Esophagus squamous epithelium (tissue), 5 donors: Measurements from ENCODE around the gene ZYX. TPM values are rescaled to one million over a fixed set of nuclear protein-coding genes. Genes with fewer than 3 reads are reported as not detected.

Experiments used
- DNase-seq: peaks from one replicate; lab custom pipeline; 2025; lab: John Stamatoyannopoulos, UW
- H3K27ac ChIP-seq, 4 donors: fragments of 200-600 bp; sonication (generic); one replicate each; pipeline ENCODE4 v1.5.1; 2016 to 2019; ENCODE audit warnings: mild to moderate bottlenecking in 1 of 4
- H3K27me3 ChIP-seq, 4 donors: fragments of 200-600 bp; sonication (generic); 1 replicate in 3 of 4; 2 replicates in 1 of 4; pipeline versions ENCODE4 v1.5.1 to v1.6.0; 2017 to 2021; ENCODE audit warnings: antibody characterized with exemption in 1 of 4
- H3K36me3 ChIP-seq, 3 donors: fragments of 200-600 bp; sonication (generic); one replicate each; pipeline ENCODE4 v1.5.1; 2016 to 2019
- H3K4me1 ChIP-seq, 3 donors: fragments of 200-600 bp; sonication (generic); one replicate each; pipeline ENCODE4 v1.5.1; 2017 to 2019
- H3K4me3 ChIP-seq, 4 donors: fragments of 200-600 bp; sonication (generic); 1 replicate in 3 of 4; 2 replicates in 1 of 4; pipeline ENCODE4 v1.5.1; 2016 to 2019; ENCODE audit warnings: mild to moderate bottlenecking in 2 of 4, moderate library complexity in 1 of 4
- H3K9me3 ChIP-seq, 3 donors: fragments of 200-600 bp; sonication (generic); one replicate each; pipeline ENCODE4 v1.5.1; 2016 to 2019
- POLR2A ChIP-seq, 4 donors: fragments of 450-650 bp; IDR thresholded peaks; one replicate each; pipeline ENCODE4 v1.6.1; 2017; ENCODE audit warnings: antibody characterized with exemption in 4 of 4, mild to moderate bottlenecking in 4 of 4, moderate library complexity in 3 of 4
- WGBS, 2 donors: methylation state at CpG; one replicate each; pipeline ENCODE4 v1.1.5; 2018; 5-methylcytosine and 5-hydroxymethylcytosine counted together
- intact Hi-C: fragments of 100-400 bp; cut with DNase I; formaldehyde crosslinking; loops from one replicate; pipeline ENCODE4 v1.15.0; 2022
- total RNA-seq, 4 donors: library from RNA; depleted of rRNA; stranded (reverse); fragments of >200 nt; gene quantifications; one replicate each; pipeline ENCODE4 v1.1.0, GENCODE V29; 2016
- TF ChIP-seq, protein P1 (sequence below), 6 experiments: fragments of 450-650 bp in 4 of 6; fragments of 200-600 bp in 2 of 6; sonication (generic) in 2 of 6; IDR thresholded peaks; one replicate each; pipeline ENCODE4 v1.5.1; 2016 to 2019; ENCODE audit warnings: antibody characterized with exemption in 6 of 6, mild to moderate bottlenecking in 4 of 6, moderate library complexity in 4 of 6
- donor health status: DM: yes; HTN: yes; CAD: no.

Gene ZYX
- total RNA-seq, 4 donors from 2014 or later, result 40.2 to 78.8 (median 68.6) TPM

DNA sequence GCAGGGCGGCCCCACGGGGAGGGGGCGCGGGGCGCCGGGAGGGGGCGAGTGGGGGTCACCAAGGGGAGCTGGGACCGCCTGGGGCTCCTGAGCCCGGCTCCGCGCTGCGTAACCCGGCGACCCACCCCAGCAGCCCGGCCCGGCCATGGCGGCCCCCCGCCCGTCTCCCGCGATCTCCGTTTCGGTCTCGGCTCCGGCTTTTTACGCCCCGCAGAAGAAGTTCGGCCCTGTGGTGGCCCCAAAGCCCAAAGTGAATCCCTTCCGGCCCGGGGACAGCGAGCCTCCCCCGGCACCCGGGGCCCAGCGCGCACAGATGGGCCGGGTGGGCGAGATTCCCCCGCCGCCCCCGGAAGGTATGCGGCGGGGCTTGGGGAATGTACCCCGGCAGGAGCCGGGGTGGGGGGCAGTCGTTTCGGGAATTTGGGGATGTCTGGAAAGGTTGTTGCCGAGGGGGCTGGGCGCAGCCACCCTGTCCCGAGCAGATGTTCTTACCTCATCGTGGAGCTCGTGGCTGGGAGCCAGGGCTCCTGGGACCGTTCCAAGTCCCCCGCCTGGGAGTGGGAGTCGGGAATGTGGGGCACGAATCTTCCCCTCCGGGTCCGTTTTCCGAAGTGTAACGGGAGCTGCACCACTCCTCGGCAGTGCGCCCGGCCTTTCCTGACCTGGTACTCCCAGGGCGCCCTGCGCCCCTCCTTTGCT, 431 bp downstream of the ZYX start:
- DNase-seq, result no peak
- Histone ChIP-seq H3K36me3 (peaks cover 0 to 14% (median 0%) of the 10 kb centered on the region in 3 donors), H3K4me1 (peaks cover 33 to 75% (median 58%) of the 10 kb centered on the region in 3 donors), H3K9me3 (no peaks in the 10 kb centered on the region), H3K27me3 (no peaks in the 10 kb centered on the region), H3K27ac (peak overlapping the region; percentile 93 to 100 (median 100)), H3K4me3 (peak overlapping the region; percentile 98 to 100 (median 98))
- no peak for TF ChIP-seq POLR2A (IDR thresholded peaks at IDR 0.05)
- TF ChIP-seq, protein P1, sequence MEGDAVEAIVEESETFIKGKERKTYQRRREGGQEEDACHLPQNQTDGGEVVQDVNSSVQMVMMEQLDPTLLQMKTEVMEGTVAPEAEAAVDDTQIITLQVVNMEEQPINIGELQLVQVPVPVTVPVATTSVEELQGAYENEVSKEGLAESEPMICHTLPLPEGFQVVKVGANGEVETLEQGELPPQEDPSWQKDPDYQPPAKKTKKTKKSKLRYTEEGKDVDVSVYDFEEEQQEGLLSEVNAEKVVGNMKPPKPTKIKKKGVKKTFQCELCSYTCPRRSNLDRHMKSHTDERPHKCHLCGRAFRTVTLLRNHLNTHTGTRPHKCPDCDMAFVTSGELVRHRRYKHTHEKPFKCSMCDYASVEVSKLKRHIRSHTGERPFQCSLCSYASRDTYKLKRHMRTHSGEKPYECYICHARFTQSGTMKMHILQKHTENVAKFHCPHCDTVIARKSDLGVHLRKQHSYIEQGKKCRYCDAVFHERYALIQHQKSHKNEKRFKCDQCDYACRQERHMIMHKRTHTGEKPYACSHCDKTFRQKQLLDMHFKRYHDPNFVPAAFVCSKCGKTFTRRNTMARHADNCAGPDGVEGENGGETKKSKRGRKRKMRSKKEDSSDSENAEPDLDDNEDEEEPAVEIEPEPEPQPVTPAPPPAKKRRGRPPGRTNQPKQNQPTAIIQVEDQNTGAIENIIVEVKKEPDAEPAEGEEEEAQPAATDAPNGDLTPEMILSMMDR (IDR thresholded peaks at IDR 0.05), result peak in 1 of 6 experiments; percentile 0
- intact Hi-C loops, result no loop called here
- 0% methylated on average over 2 to 10 of the region's 64 CpGs for WGBS, 2 donors

DNA sequence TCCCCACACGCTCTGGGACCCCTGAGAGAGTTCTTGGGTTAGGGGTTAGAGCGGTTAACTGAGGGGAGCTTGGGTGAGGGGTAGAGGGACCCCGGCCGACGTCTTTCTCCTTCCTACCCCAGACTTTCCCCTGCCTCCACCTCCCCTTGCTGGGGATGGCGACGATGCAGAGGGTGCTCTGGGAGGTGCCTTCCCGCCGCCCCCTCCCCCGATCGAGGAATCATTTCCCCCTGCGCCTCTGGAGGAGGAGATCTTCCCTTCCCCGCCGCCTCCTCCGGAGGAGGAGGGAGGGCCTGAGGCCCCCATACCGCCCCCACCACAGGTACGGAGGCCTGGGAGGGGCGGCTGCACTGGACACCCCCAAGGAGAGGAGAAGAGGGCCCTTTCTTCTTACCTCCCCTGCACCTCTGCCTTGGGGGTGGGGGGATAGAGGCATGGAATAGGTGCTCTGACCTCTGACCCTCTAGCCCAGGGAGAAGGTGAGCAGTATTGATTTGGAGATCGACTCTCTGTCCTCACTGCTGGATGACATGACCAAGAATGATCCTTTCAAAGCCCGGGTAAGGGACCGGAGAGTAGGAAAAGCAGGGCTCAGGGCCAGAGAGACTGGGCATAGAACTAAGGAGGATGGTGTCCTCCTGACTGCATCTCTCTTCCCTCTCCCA, 1.1 kb downstream of the ZYX start:
- intact Hi-C loops, result no loop called here
- WGBS, 2 donors, result 0 to 13% methylated on average over 3 to 7 of the region's 21 CpGs
- Histone ChIP-seq H3K9me3 (no peaks in the 10 kb centered on the region), H3K36me3 (peaks cover 0 to 20% (median 0%) of the 10 kb centered on the region in 3 donors), H3K27me3 (no peaks in the 10 kb centered on the region), H3K4me3 (peak overlapping the region; percentile 98 to 100 (median 98)), H3K27ac (peak overlapping the region; percentile 93 to 100 (median 100)), H3K4me1 (peaks cover 38 to 82% (median 63%) of the 10 kb centered on the region in 3 donors)
- TF ChIP-seq POLR2A (IDR thresholded peaks at IDR 0.05), result no peak
- TF ChIP-seq, protein P1 (IDR thresholded peaks at IDR 0.05), result no peak
- no peak for DNase-seq

DNA sequence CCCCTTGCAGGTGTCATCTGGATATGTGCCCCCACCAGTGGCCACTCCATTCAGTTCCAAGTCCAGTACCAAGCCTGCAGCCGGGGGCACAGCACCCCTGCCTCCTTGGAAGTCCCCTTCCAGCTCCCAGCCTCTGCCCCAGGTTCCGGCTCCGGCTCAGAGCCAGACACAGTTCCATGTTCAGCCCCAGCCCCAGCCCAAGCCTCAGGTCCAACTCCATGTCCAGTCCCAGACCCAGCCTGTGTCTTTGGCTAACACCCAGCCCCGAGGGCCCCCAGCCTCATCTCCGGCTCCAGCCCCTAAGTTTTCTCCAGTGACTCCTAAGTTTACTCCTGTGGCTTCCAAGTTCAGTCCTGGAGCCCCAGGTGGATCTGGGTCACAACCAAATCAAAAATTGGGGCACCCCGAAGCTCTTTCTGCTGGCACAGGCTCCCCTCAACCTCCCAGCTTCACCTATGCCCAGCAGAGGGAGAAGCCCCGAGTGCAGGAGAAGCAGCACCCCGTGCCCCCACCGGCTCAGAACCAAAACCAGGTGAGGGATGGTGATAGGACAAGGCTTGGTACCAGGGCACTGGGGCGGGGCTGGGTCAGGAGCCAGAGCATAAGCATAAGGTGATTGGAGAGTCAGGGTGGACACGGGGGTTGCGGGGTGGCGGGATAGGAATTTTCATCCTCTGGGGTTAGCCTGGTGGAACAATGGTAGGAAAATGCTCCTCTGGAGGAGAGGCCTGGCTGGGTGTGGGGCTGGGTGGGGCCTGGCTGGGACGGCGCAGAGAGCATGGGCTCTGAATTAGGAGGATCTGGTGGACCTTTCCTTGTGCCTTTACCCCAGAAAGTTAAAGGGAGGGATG, 1.9 kb downstream of the ZYX start:
- no peaks in the 10 kb centered on the region for H3K27me3 ChIP-seq
- no peaks in the 10 kb centered on the region for H3K9me3 ChIP-seq
- 71 to 73% methylated on average over 5 to 15 of the region's 15 CpGs for WGBS, 2 donors
- peak overlapping the region; percentile 93 to 100 (median 100) for H3K27ac ChIP-seq
- peaks cover 43 to 86% (median 64%) of the 10 kb centered on the region in 3 donors for H3K4me1 ChIP-seq
- no peak for TF ChIP-seq POLR2A (IDR thresholded peaks at IDR 0.05)
- TF ChIP-seq, protein P1 (IDR thresholded peaks at IDR 0.05), result no peak
- no peak for DNase-seq
- intact Hi-C loops, result no loop called here
- peak overlapping the region; percentile 98 to 100 (median 98) for H3K4me3 ChIP-seq
- peaks cover 0 to 28% (median under 1%) of the 10 kb centered on the region in 3 donors for H3K36me3 ChIP-seq

DNA sequence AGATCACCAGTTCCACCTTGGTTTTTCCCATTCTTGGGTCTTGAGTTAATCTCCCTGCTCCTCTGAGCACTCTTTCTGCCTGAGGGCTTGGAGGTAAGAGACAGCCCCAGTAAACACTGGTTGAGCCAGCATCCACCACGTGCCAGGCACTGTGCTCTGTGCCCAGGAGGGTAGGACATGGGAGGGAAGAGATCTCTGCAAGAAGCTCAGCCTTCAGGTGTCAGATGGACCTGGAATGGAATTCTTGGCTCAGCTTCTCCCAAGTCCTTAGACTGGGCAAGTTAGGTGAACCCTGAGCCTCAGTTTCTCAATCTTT, 2.5 kb downstream of the ZYX start:
- 33% methylated on average over 1 of the region's 1 CpG; no CpG with 5 or more reads in 1 of the 2 donors for WGBS, 2 donors
- no peaks in the 10 kb centered on the region for H3K9me3 ChIP-seq
- H3K36me3 ChIP-seq, result peaks cover 6 to 34% (median 6%) of the 10 kb centered on the region in 3 donors
- DNase-seq, result no peak
- peaks cover 43 to 86% (median 61%) of the 10 kb centered on the region in 3 donors for H3K4me1 ChIP-seq
- peak overlapping the region in 3 of 4 donors; percentile 98 to 100 (median 99) for H3K4me3 ChIP-seq
- intact Hi-C loops, result no loop called here
- no peaks in the 10 kb centered on the region for H3K27me3 ChIP-seq
- TF ChIP-seq POLR2A (IDR thresholded peaks at IDR 0.05), result no peak
- TF ChIP-seq, protein P1 (IDR thresholded peaks at IDR 0.05), result no peak
- peak overlapping the region; percentile 93 to 100 (median 100) for H3K27ac ChIP-seq
